Stimulated activated naive CD4-positive, alpha-beta T cell (primary cell): ENCODE data around the gene ENTPD7.

Experiments used
- DNase-seq, 6 experiments: peaks; one replicate each; lab custom pipeline; 2025; lab: John Stamatoyannopoulos, UW

ENTPD7 gene

GRCh38 chr10:99748823-99749451, 89.6 kb downstream of the ENTPD7 start:
- no peak for DNase-seq

- DNase-seq = no peak
Measured at GRCh38 chr10:99750641-99751040, 91.3 kb downstream of the ENTPD7 start.

GRCh38 chr10:99754670-99755069, 95.4 kb downstream of the ENTPD7 start:
- DNase-seq = no peak
